ENCODE data around the gene IQCN. TPM values are rescaled to one million over a fixed set of nuclear protein-coding genes. Genes with fewer than 3 reads are reported as not detected.
A peak's percentile ranks its signal among the peaks of the same experiment; 100 is the strongest.

IQCN gene
- polyA plus RNA-seq, 3 donors: 6.6 to 12.2 (median 7.2) TPM

DNA sequence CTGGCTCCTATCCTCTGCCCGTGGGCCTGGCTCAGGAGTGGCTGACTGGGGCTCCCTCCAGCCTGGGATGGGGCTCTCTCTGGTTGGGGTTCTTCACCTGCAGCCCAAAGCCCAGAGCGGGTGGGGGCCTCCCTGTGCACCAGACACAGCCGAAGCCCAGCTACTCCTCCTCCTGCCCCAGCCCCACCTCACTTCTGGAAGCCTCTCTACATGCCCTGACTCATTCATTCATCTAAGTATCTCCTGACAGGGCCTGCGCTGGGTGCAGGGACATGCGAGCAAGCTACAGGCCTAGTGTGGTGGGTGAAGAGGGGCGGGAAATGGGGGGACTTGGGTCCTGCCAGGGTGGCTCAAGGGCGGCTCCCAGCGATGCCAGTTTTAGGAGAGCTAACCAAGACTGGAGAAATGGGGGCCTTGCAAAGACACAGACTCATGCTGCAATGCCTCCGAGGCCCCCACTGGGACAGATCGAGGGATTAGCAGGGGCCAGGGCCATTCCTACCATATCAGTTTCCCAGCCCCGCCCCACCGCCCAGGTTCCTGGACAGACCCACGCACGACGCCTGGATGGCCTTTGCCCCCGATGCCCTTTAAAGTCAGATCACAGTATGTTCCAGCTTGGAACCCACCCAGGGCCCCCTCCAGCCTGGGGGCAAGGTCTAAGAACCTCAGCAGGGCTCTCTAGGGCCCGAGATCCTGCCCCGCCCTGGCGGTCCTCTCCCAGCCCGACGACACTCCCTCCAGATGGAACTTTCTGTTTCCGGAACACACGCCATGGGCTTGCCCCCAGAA lies 36.1 kb upstream of the IQCN start:
- no peak for DNase-seq (ENCODE audit: extremely low read depth in 1 of 11, low read depth in 9 of 11, low spot score in 4 of 11)

DNA sequence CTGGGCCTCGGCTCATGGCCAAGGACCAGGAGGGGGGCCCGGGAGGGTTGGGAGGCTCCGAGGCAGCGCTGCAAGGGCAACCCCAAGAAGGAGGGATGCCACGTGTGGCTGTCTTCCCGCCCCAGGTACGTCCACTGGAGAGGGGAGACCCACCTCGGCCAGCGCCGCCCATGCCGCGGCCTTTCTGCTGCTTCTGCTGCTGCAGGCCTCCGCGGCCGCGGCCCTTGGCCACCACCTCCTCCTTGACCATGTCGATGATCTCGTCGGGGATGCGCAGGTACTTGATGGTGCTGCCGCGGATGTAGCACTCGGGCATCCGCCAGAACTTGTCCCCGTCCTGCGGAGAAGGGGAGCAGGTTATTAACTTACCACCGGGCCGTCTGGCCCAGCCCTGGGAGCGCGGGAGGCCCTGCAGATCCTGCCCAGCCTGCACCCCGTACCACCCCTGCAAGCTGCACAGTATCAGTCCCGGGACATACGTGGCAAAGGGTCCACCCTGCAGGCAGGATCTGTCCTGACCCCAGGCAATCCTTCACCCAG lies 35.3 kb upstream of the IQCN start:
- no peak for DNase-seq (ENCODE audit: extremely low read depth in 1 of 11, low read depth in 9 of 11, low spot score in 4 of 11)

DNA sequence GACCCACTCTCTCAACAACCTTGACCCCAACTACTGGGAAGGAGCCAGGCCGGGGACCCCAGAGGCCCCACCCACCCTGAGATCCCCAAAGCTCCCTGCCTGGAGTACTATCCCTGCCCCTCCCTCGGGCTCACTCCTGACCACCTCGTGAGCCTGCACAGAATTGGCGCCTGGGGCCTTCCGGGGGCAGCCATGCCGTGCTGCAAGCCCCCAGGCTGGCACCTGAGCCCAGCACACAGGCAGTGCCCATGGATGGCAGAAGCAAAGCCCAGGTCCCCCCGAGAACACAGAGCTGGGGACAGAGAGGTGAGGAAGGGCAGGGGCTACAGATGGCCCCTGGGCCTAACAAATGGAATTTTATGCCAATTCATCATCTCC lies 34.7 kb upstream of the IQCN start:
- DNase-seq (ENCODE audit: extremely low read depth in 1 of 11, low read depth in 9 of 11, low spot score in 4 of 11): no peak

DNA sequence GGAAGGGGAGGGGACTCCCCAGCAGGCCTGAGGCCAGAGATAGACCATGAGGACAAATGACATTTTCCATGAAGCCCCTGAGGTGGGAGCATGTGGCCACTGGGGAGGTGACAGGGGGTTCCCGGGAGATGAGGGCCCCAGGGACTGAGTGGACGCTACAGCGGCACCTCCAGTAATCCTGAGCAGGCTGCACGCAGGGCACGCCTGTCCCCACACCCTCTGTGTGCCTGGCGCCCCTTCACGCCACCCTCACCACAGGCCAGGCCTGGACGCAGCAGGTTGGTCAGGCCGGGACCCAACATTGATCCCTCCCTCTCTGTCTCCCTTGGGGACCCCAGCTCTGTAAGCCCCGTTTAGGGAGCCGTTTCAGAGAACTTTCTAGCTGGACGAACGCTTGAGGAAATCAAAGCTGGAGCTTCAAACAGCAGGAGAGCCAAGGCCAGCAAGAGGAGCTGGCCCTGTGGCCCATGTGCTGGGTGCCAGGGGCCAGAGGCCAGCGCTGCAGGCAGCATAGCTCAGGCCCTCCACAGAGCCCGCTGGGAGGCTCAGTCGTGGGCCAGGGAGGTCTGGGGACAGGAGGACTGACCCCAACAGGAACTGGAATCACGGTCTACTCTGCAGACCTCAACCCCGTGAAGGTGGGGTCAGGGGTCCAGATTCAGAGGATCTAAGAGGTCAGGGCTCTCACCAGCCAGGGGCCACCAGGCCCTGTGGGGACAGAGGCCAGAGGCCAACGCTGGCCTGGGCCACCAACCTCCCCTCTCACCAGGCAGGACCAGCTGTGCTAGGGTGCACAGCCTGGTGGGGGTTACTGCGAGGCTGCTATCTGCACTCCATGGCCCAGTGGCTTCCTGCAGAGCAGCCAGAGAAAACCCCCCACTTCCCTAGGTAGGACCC lies 34.0 kb upstream of the IQCN start:
- no peak for DNase-seq (ENCODE audit: extremely low read depth in 1 of 11, low read depth in 9 of 11, low spot score in 4 of 11)

DNA sequence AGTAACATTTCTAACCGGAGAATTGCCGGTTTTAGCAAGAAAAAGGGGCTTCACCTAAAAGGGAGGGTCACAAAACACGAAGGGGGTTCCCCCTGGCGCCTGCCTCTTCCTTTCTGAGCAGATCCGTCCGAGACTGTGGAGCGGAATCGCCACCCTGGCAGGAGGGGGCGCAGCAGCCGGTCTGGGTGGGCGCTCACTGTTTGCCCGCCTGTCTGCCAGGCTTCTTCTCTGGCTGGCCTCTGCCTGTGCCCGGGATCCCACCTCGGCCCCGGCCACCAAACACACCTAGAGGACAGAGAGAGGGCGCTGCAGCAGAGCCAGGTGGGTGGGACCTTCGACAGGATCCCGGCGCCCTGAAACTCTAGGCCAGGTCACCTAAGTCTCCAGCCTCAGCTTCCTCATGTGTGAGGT lies 33.0 kb upstream of the IQCN start:
- DNase-seq (ENCODE audit: extremely low read depth in 1 of 11, low read depth in 9 of 11, low spot score in 4 of 11): no peak

DNA sequence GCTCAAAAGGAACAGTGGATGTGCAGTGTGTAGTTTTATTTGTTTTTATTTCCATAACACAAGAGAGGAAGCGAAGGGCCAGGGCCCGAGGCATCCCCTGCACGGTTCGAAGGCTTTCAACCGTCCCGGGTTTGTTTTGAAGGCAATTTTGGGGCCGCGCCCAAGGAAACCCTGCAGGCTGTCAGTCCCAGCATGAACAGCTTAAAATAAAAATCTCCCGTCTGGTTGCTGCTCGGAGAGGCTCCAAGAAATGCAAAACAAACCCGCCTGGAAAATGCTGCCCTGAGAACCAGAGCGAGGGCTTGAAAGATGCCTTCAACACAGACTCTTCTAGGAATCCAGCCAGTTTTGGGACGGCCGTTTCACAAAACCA lies 32.6 kb upstream of the IQCN start:
- no peak for DNase-seq (ENCODE audit: extremely low read depth in 1 of 11, low read depth in 9 of 11, low spot score in 4 of 11)

DNA sequence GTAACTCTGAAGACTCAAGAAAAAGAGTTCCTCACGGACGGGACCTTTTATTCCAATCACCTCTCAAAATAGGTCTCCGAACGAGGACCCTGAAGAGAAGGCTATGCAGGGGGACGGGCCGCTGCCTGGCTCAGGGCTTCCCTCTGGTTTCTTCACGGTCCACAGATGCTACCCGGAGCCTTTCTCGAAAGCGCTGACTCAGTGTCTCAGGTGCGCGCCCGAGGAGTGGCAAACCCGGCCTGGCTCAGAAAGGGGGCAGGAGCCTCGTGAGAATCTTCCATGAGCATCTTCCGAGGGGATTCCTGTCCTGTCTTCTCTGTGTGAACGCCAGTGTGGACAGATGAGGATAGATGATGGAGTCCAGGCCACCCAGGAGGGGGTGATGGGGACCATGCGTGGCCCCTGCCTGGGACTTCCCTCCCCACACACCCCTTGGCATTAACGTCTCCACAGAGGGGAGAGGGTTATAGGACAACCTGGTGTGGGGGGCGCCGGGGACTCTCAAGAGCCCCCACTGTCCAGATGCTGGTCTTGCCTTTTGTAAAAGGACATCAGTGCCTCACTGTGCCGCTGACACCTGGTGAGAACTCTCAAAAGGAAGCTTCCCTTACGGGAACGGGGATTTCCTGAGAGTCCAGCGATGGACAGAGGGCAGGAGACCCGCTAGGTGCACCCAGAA lies 32.1 kb upstream of the IQCN start:
- no peak for DNase-seq (ENCODE audit: extremely low read depth in 1 of 11, low read depth in 9 of 11, low spot score in 4 of 11)

DNA sequence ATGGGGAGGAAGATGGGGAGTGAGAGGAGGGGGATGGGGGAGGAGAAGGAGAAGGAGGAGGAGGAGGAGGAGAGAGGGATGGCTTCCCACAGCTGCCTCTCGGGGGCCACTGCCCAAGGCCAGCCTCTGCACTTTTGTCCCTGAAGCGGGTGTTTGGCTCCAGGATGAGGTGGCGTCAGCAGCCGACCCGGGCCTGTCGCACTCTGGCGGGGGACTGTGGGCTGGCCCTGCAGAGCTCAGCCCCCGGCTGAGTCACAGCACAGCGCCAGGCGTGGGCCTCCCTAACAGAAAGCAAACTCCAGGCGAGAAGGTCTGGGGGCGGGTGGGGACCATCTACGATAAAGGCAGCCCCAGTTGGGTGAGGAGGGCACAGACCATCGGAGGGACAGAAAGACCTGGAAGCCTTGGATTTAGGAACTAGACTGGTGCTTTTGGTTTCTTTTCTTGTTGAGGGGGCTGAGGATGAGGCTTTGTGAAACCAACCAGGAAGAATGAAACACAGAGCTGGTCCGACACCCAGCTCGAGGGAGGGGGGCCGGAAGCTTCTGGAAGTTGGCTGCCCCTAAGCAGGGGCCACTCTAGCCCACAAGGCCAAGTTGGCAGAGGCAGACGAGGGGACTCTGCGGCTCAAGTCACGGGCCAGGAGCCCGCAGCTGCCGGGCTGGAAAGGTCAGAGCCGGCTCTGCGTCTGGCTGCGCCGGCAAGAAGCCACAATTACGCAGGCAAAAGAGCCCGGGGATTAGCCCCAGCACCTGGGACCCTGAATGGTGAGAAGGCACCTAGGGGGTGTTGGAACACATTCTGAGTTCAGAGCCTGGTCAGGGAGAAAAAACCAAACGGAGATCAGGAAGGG lies 30.4 kb upstream of the IQCN start:
- peak in 7 of 11 donors; percentile 61 to 79 (median 71) for DNase-seq (ENCODE audit: extremely low read depth in 1 of 11, low read depth in 9 of 11, low spot score in 4 of 11)

DNA sequence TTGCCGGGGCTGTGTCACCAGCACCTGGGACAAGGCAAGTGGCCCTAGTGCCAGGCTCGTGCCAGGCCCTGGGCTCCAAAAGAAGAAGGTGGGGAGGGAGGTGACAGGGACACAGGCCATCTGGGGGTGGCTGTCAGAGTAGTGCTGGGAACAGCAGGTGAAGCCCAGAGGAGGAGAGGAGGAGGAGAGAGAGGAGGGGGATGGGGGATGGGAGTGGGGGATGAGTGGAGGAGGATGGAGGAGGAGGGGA lies 29.9 kb upstream of the IQCN start:
- DNase-seq (ENCODE audit: extremely low read depth in 1 of 11, low read depth in 9 of 11, low spot score in 4 of 11): no peak

DNA sequence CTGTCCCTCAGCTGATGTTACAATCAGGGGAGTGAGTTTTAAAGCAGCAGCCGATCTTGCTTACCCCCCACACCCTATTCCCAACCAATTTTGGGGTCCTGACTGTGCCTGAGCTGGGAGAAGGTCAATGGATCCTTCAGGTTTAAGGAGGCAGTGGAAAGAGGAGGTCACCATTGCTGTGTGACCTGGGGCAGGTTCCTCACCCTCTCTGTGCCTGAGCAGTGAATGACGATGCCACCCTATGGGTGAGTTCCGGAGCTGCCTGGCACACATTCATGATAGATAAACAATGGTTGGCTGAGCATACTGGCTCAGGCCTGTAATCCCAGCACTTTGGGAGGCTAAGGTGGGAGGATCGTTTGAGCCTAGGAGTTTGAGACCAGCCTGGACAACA lies 27.5 kb upstream of the IQCN start:
- no peak for DNase-seq (ENCODE audit: extremely low read depth in 1 of 11, low read depth in 9 of 11, low spot score in 4 of 11)

DNA sequence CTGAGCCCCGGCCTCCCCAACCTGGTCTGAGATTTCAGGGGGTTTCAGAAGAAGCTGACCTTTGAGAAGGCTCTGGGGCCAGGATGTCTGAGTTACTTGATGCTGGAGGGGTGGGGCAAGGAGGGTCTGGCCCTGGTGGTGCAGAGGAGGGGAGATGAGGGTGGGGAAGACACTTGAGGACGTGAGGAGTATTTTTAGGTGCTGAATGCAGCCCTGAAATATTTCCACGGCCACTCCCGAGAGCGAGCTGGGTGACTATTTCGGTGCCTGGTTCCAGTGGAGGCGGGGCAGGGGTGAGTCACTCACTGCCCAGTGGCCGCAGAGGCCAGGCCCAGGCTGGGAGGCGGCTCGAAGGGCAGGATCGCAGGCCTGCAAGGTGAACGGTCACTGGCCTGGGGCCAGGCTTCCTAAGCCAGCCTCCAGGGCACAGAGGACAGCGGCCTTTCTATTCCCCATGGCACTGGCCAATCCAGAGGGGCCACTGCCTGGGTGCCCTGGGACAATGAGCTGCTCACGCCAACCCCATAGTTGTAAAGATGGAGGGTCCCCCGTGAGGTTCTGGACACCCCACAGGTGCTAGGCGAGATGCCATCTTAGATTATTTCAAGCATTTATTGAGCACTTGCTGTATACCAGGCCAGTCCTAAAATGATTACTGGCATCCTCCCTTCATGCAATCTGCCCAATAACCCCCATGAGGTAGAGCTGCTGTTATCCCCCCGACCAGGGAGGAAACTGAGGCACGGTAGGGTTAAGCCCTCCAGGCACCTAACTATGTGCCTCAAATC lies 26.9 kb upstream of the IQCN start:
- no peak for DNase-seq (ENCODE audit: extremely low read depth in 1 of 11, low read depth in 9 of 11, low spot score in 4 of 11)

DNA sequence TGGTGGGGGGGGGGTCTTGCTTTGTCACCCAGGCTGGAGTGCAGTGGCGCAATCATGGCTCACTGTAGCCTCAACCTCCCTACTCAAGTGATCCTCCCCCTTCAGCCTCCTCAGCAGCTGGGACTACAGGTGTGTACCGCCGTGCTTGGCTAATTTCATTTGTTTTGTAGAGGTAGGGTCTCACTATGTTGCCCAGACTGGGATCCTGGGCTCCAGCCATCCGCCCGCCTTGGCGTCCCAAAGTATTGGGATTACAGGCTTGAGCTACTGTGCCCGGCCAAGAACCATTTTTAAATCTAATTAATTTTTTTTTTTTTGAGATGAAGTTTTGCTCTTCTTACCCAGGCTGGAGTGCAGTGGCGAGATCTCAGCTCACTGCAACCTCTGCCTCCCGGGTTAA lies 25.4 kb upstream of the IQCN start:
- no peak for DNase-seq (ENCODE audit: extremely low read depth in 1 of 11, low read depth in 9 of 11, low spot score in 4 of 11)

DNA sequence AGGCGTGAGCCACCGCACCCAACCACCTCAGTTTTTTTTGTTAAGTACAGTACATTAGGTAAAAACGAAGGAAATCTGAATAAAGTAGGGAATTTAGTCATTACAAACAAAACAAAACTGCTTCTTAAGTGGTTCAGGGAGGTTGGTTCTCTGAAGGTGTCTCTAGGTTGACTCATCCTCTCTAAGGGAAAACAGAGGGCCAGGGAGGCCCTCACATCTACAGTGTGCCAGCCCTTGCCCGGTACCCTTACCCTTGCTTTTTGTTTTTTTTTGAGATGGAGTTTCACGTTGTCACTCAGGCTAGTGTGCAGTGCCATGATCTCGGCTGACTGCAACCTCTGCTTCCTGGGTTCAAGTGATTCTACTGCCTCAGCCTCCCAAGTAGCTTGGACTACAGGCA lies 24.3 kb upstream of the IQCN start:
- no peak for DNase-seq (ENCODE audit: extremely low read depth in 1 of 11, low read depth in 9 of 11, low spot score in 4 of 11)

DNA sequence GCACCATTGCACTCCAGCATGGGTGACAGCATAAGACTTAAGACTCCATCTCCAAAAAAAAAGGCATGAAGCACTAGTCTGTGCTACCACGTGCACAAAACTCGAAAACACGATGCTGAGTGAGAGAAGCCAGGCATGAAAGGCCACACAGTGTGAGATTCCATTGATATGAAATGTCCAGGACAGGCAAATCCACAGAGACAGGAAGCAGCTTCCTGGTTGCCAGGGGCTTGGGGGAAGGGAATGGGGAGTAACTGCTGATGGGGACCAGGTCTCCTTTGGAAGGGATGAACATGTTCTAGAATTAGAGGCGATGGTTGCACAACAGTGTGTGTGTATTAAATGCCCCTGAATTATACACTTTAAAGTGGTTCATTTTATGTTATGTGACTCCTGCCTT lies 23.1 kb upstream of the IQCN start:
- no peak for DNase-seq (ENCODE audit: extremely low read depth in 1 of 11, low read depth in 9 of 11, low spot score in 4 of 11)

DNA sequence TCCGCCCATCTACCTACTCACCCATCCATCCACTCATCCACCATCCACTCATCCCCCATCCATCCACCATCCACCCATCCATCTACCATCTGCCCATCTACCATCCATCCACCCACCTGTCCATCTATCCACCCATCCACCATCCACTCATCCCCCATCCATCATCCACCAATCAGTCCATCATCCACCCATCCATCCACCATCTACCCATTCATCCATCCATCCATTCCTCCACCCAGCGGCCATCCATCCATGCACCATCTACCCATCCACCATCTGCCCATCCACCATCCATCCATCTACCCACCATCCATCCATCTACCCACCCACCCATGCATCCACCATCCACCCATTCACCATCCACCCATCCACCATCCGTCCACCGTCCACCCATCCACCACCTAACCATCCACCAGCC lies 20.8 kb upstream of the IQCN start:
- DNase-seq (ENCODE audit: extremely low read depth in 1 of 11, low read depth in 9 of 11, low spot score in 4 of 11): no peak

DNA sequence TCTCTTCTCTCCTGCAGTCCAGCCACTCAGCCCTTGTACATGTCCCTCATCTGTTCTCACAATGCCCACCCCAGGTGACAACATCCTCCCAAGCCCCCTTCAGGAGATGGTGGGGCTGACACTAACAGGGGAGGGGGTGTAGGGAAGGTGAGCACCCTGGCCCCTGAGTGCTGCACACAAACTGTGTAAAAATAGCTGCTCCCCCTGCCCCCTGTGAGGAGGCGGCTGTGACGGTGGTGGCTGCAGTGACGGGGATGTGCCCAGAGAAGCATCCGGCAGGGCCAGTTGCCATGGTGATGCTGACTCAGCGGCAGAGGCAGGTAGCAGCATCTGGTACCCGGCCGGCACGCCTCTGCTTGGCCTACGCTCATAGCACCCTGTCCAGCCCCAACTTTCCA lies 20.2 kb upstream of the IQCN start:
- no peak for DNase-seq (ENCODE audit: extremely low read depth in 1 of 11, low read depth in 9 of 11, low spot score in 4 of 11)

DNA sequence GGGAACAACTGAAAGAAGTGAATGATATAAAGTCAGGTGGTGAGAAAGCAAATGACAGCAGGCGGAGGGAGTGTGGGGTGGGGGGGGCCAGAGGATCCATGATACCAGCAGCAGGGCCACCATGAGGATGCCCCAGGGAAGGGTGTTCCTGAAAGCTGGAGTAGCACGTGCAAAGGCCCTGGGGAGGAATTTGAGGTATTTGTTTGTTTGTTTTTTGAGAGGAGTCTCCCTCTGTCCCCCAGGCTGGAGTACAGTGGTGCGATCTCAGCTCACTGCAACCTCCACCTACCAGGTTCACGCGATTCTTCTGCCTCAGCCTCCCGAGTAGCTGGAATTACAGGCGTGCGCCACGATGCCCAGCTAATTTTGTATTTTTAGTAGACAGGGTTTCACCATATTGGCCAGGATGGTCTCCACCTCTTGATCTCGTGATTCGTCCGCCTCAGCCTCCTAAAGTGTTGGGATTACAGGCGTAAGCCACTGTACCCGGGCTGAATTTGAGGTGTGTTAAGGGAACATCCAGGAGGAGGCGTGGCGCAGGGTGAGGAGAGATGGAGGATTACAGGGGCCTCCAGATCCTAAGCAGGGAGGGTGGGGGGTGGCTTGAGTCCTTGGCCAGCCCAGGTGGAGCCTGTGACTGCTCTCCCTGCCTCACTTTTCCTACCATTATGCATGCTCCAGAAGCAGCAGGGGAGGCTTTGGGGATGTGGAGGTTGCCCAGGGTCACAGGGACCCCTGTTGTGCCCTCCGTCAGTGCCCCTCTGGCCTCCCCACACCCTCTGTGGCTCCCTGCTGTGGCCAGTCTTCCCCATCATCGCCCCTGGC lies 19.6 kb upstream of the IQCN start:
- DNase-seq (ENCODE audit: extremely low read depth in 1 of 11, low read depth in 9 of 11, low spot score in 4 of 11): no peak
